Keratinocyte (primary cell): ENCODE measurements around the gene VARS1. TPM values are rescaled to one million over a fixed set of nuclear protein-coding genes. Genes with fewer than 3 reads are reported as not detected.
A peak's percentile ranks its signal among the peaks of the same experiment; 100 is the strongest.
"Not testable (repeated sequence)": the region's sequence is repeated elsewhere in the genome, so short reads cannot be mapped to it uniquely, and the experiment has no call there.

ENCODE experiments used
- DNase-seq: peaks from one replicate; pipeline ENCODE4 v3.0.0-alpha.2; 2011; ENCODE audit warnings: low read depth, missing footprints, low spot score
- FAIRE-seq: peaks from 2 replicates; lab custom pipeline; 2011; peaks lifted over from hg19 to GRCh38; lab: Jason Lieb, UNC
- H2AFZ ChIP-seq: 2 replicates; pipeline ENCODE4 v1.6.0; 2012; ENCODE audit warnings: low read length, control low read depth, inconsistent platforms; ENCODE audit not compliant: control insufficient read depth
- H3K27ac ChIP-seq: 2 replicates; pipeline ENCODE4 v1.5.1; 2011; ENCODE audit warnings: low read length; ENCODE audit not compliant: control insufficient read depth, insufficient read depth
- H3K27me3 ChIP-seq: 3 replicates; pipeline ENCODE4 v1.6.0; 2011; ENCODE audit warnings: low read length; ENCODE audit not compliant: control insufficient read depth, insufficient read depth; ENCODE audit errors: extremely low read depth
- H3K36me3 ChIP-seq, 2 experiments: 2 replicates in 1 of 2; 3 replicates in 1 of 2; pipeline ENCODE4 v1.5.1; 2011; ENCODE audit warnings: low read length in 2 of 2, mild to moderate bottlenecking in 1 of 2; ENCODE audit not compliant: control insufficient read depth in 2 of 2, insufficient read depth in 2 of 2; ENCODE audit errors: extremely low read depth in 1 of 2
- H3K4me1 ChIP-seq: 3 replicates; pipeline ENCODE4 v1.5.1; 2011; ENCODE audit warnings: low read length; ENCODE audit not compliant: control insufficient read depth, insufficient read depth; ENCODE audit errors: extremely low read depth
- H3K4me2 ChIP-seq: 3 replicates; pipeline ENCODE4 v1.6.0; 2011; ENCODE audit warnings: low read depth, low read length; ENCODE audit not compliant: control insufficient read depth, insufficient read depth; ENCODE audit errors: extremely low read depth
- H3K4me3 ChIP-seq, 3 experiments: fragments of 200-600 bp in 1 of 3; sonication (generic) in 1 of 3; 2 replicates in 2 of 3; 3 replicates in 1 of 3; pipeline ENCODE4 v1.5.1; 2011 to 2016; ENCODE audit warnings: low read length in 3 of 3, mild to moderate bottlenecking in 3 of 3, control low read depth in 2 of 3, inconsistent platforms in 1 of 3, low read depth in 1 of 3, mixed read lengths in 1 of 3, mixed run types in 1 of 3, moderate library complexity in 1 of 3; ENCODE audit not compliant: control insufficient read depth in 2 of 3, insufficient read depth in 2 of 3; ENCODE audit errors: extremely low read depth in 1 of 3
- H3K79me2 ChIP-seq: 2 replicates; pipeline ENCODE4 v1.6.0; 2012; ENCODE audit warnings: low read length; ENCODE audit not compliant: control insufficient read depth, insufficient read depth
- H3K9ac ChIP-seq: 3 replicates; pipeline ENCODE4 v1.6.0; 2011; ENCODE audit warnings: low read length; ENCODE audit not compliant: control insufficient read depth, insufficient read depth; ENCODE audit errors: extremely low read depth
- H3K9me1 ChIP-seq: 3 replicates; pipeline ENCODE4 v1.6.0; 2011; ENCODE audit warnings: low read length; ENCODE audit not compliant: control insufficient read depth, insufficient read depth; ENCODE audit errors: extremely low read depth
- H3K9me3 ChIP-seq: 2 replicates; pipeline ENCODE4 v1.5.1; 2012; ENCODE audit warnings: low read depth, low read length; ENCODE audit not compliant: control insufficient read depth
- H4K20me1 ChIP-seq: 3 replicates; pipeline ENCODE4 v1.6.0; 2011; ENCODE audit warnings: low read length; ENCODE audit not compliant: control insufficient read depth, insufficient read depth; ENCODE audit errors: extremely low read depth
- CTCF ChIP-seq, 3 experiments: IDR thresholded peaks in 1 of 3; conservative IDR thresholded peaks in 1 of 3; optimal IDR thresholded peaks in 1 of 3; 2 replicates in 2 of 3; 3 replicates in 1 of 3; pipeline versions ENCODE3 to v1.5.1; 2011; ENCODE audit warnings: low read length in 3 of 3, mild to moderate bottlenecking in 3 of 3, moderate library complexity in 2 of 3, control low read depth in 1 of 3, inconsistent platforms in 1 of 3; ENCODE audit not compliant: insufficient read depth in 2 of 3; ENCODE audit errors: extremely low read depth in 1 of 3
- EZH2 ChIP-seq: IDR thresholded peaks from one replicate; pipeline ENCODE4 v1.6.1; 2012; ENCODE audit warnings: inconsistent platforms, mild to moderate bottlenecking, low read length, moderate library complexity
- dilution Hi-C: fragments of 300-500 bp; cut with MboI; formaldehyde crosslinking; loops from one replicate; pipeline ENCODE4 v1.7.0; 2020; ENCODE audit warnings: low sequenced_read_pairs; ENCODE audit not compliant: extremely low pct_ligation_motif_present
- polyA plus RNA-seq, 5 experiments: library from polyadenylated mRNA; depleted of rRNA in 3 of 5; stranded (reverse) in 3 of 5; stranded (forward) in 1 of 5; unstranded in 1 of 5; fragments of >200 nt; gene quantifications; 1 replicate in 1 of 5; 2 replicates in 3 of 5; 3 replicates in 1 of 5; pipeline versions ENCODE4 v1.2.1 to v1.2.3, GENCODE V29; 2011 to 2012; ENCODE audit warnings: missing spikeins in 2 of 5, low read depth in 1 of 5, low replicate concordance in 1 of 5

Gene VARS1
- polyA plus RNA-seq, 1 donor (not counting 4 experiments of a cell fraction or from before 2014, with no cell fraction given) = 26.3 TPM

DNA sequence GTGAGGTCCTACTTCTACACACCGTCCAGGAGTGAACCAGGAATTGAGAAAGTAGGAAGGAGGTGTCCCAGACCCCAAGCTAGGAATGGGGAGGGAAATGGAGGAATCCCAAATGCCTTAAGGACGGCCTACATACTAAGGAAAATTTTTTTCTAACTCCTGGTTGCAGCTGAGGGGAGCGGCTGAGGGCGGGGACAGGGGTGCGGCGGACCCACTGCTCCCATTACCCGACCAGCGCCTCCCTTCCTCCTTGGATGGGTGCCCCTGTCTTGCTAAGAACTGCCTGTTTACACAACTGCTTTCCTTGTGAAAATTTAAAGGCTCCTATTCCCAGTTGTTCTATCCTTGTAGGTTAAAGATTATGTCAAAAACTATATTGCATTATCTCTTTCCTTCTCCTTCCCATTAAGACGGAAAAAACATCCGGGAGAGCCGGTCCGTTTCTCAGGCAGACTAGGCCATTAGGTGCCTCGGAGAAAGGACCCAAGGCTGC, 31.3 kb upstream of the VARS1 start:
- peak overlapping the region; percentile 76 for H2AFZ ChIP-seq
- H3K79me2 ChIP-seq = peaks cover 26% of the 10 kb centered on the region
- FAIRE-seq = no peak
- H3K9me1 ChIP-seq = no peaks in the 10 kb centered on the region
- peak overlapping the region; percentile 95 for H3K4me2 ChIP-seq
- no peak for TF ChIP-seq EZH2
- no peak for TF ChIP-seq CTCF (optimal IDR thresholded peaks at IDR 0.05 in 1 of 3, IDR thresholded peaks at IDR 0.05 in 1 of 3, conservative IDR thresholded peaks at IDR 0.05 in 1 of 3; ENCODE audit: extremely low read depth in 1 of 3, insufficient read depth in 2 of 3, low read length in 3 of 3)
- no peak for DNase-seq
- H3K27ac ChIP-seq = peak overlapping the region; percentile 96
- H3K9ac ChIP-seq = peak overlapping the region; percentile 86
- peaks cover 46% of the 10 kb centered on the region for H3K4me1 ChIP-seq
- dilution Hi-C loops = no loop called here
- H3K4me3 ChIP-seq = peak overlapping the region; percentile 38 to 66 (median 66)
- H3K36me3 ChIP-seq = no peaks in the 10 kb centered on the region
- no peaks in the 10 kb centered on the region for H3K9me3 ChIP-seq
- H4K20me1 ChIP-seq = peaks cover 4% of the 10 kb centered on the region
- H3K27me3 ChIP-seq = no peaks in the 10 kb centered on the region

DNA sequence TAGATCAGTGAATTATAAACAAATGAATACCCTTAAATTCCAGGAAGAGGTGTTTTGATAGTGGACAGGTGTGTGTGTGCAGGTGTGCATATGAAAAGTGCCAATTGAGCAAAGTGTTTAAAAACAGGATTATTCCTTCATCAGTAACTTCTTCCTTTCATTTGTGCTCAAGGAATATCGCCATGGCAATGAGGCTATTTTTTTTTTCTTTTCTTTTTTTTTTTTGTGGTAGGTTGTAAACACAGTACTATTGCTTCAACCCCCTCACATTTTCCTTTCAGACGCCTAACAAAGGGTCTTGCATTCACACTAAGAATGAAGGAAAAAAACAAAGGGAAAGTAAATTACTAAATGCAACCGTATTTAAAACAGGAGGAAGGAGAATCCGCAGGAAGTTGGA, 30.0 kb upstream of the VARS1 start:
- Histone ChIP-seq H3K9ac (peak overlapping the region; percentile 86), H3K9me3 (no peaks in the 10 kb centered on the region), H3K79me2 (peaks cover 14% of the 10 kb centered on the region), H3K4me2 (peak overlapping the region; percentile 75), H3K27ac (peak overlapping the region; percentile 96), H2AFZ (no peak overlapping the region), H4K20me1 (peaks cover 4% of the 10 kb centered on the region), H3K36me3 (no peaks in the 10 kb centered on the region), H3K4me3 (peak overlapping the region in 2 of 3 experiments; percentile 1 to 35), H3K9me1 (no peaks in the 10 kb centered on the region), H3K4me1 (peaks cover 45% of the 10 kb centered on the region), H3K27me3 (no peaks in the 10 kb centered on the region)
- dilution Hi-C loops = no loop called here
- TF ChIP-seq EZH2 (no peak), CTCF (optimal IDR thresholded peaks at IDR 0.05 in 1 of 3, IDR thresholded peaks at IDR 0.05 in 1 of 3, conservative IDR thresholded peaks at IDR 0.05 in 1 of 3; ENCODE audit: extremely low read depth in 1 of 3, insufficient read depth in 2 of 3, low read length in 3 of 3) (no peak)
- DNase-seq = no peak
- no peak for FAIRE-seq

- peaks cover 11% of the 10 kb centered on the region for H3K79me2 ChIP-seq
- H3K4me1 ChIP-seq = peaks cover 46% of the 10 kb centered on the region
- peak overlapping the region; percentile 73 for H3K4me2 ChIP-seq
Observed at GRCh38 chr6:31823592-31824196, 28.1 kb upstream of the VARS1 start.

More at GRCh38 chr6:31823592-31824196, 28.1 kb upstream of the VARS1 start:
- H3K9me3 ChIP-seq, FAIRE-seq, H4K20me1 ChIP-seq, H3K36me3 ChIP-seq, H3K9me1 ChIP-seq, H3K27me3 ChIP-seq, dilution Hi-C loops, DNase-seq, H3K4me3 ChIP-seq, H2AFZ ChIP-seq: not testable (repeated sequence)
- Histone ChIP-seq H3K27ac (peak overlapping the region; percentile 96), H3K9ac (peak overlapping the region; percentile 39)
